Ureter (tissue), 1 donor: ENCODE measurements around the gene SAFB. TPM values are rescaled to one million over a fixed set of nuclear protein-coding genes. Genes with fewer than 3 reads are reported as not detected.

Experiments
- total RNA-seq: library from RNA; stranded (reverse); gene quantifications from one replicate; pipeline ENCODE4 v1.2.4, GENCODE V29; 2023
- donor health status: DM: yes; HTN: yes; CAD: no.

Gene SAFB
- total RNA-seq, 1 donor from 2014 or later: 90.0 TPM

Other genes starting within 250 kb of the SAFB start
- not detected for gene ZNRF4, start 167.7 kb upstream of the SAFB start, total RNA-seq
- 5.8 TPM for gene TINCR, start 55.1 kb upstream of the SAFB start, total RNA-seq
- gene SAFB2, start 307 bp upstream of the SAFB start, total RNA-seq: 105 TPM
- 68.4 TPM for gene MICOS13, start 57.4 kb downstream of the SAFB start, total RNA-seq
- gene HSD11B1L, start 57.9 kb downstream of the SAFB start, total RNA-seq: 2.8 TPM
- 962 TPM for gene RPL36, start 67.2 kb downstream of the SAFB start, total RNA-seq
- gene LONP1, start 97.1 kb downstream of the SAFB start, total RNA-seq: 61.3 TPM
- gene CATSPERD, start 97.6 kb downstream of the SAFB start, total RNA-seq: not detected
- gene PRR22, start 161.7 kb downstream of the SAFB start, total RNA-seq: 7.3 TPM
- 41.2 TPM for gene DUS3L, start 168.1 kb downstream of the SAFB start, total RNA-seq
- 1.0 TPM for gene NRTN, start 182.0 kb downstream of the SAFB start, total RNA-seq
- 4.7 TPM for gene FUT6, start 216.6 kb downstream of the SAFB start, total RNA-seq
- 32.0 TPM for gene FUT3, start 228.4 kb downstream of the SAFB start, total RNA-seq
- gene FUT5, start 247.5 kb downstream of the SAFB start, total RNA-seq: not detected